Skeletal muscle satellite cell (primary cell): ENCODE results near the gene PEX14.
A peak's percentile ranks its signal among the peaks of the same experiment; 100 is the strongest.
"Not testable (repeated sequence)": the region's sequence is repeated elsewhere in the genome, so short reads cannot be mapped to it uniquely, and the experiment has no call there.

Source experiments
- H3K27me3 ChIP-seq: 2 replicates; pipeline ENCODE4 v1.7.0; 2013; ENCODE audit warnings: low read length; ENCODE audit not compliant: control insufficient read depth, insufficient read depth
- H3K36me3 ChIP-seq: 2 replicates; pipeline ENCODE4 v1.7.0; 2013; ENCODE audit warnings: mild to moderate bottlenecking, control low read depth, low read length; ENCODE audit not compliant: insufficient read depth
- H3K4me1 ChIP-seq: 2 replicates; pipeline ENCODE4 v1.7.0; 2013; ENCODE audit warnings: low read length; ENCODE audit not compliant: control insufficient read depth, insufficient read depth
- H3K4me2 ChIP-seq: 2 replicates; pipeline ENCODE4 v1.7.0; 2013; ENCODE audit warnings: mild to moderate bottlenecking, low read length
- H3K4me3 ChIP-seq: 2 replicates; pipeline ENCODE4 v1.7.0; 2013; ENCODE audit warnings: low read length
- H3K9ac ChIP-seq: 2 replicates; pipeline ENCODE4 v1.7.0; 2013; ENCODE audit warnings: mild to moderate bottlenecking, low read depth, low read length, moderate library complexity
- H3K9me3 ChIP-seq: replicated peaks from 2 replicates; pipeline ENCODE4 v1.7.0; 2013; ENCODE audit warnings: mild to moderate bottlenecking, control low read depth, low read length

The PEX14 gene

DNA sequence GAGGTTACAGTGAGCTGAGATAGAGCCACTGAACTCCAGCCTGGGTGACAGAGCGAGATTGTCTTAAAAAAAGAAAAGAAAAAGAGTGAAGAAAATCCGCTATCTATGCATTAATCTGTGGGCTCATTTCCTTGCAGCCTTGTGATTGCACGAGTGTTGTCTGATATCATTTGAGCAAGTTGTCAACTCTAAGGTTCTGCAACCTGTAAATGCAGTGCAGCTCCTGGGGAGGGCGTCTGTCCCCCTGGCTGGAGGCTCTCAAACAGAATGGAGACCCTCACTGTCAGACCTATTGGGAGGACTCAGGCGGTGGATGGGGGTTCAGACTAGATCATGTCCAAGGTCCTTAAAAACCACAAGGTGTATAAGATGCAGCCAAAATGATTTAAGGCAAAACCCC is 18.7 kb upstream of the PEX14 start:
- Histone ChIP-seq H3K27me3 (no peaks in the 10 kb centered on the region), H3K36me3 (peaks cover 4% of the 10 kb centered on the region), H3K9me3 (no peaks in the 10 kb centered on the region), H3K9ac (no peak overlapping the region), H3K4me2 (no peak overlapping the region), H3K4me1 (peaks cover 13% of the 10 kb centered on the region), H3K4me3 (no peak overlapping the region)

GRCh38 chr1:10456661-10457060 is 18.1 kb upstream of the PEX14 start:
- peaks cover 10% of the 10 kb centered on the region for H3K36me3 ChIP-seq
- no peaks in the 10 kb centered on the region for H3K27me3 ChIP-seq
- H3K4me3 ChIP-seq: no peak overlapping the region

GRCh38 chr1:10457462-10457861 is 17.3 kb upstream of the PEX14 start:
- H3K9me3 ChIP-seq, H3K4me2 ChIP-seq, H3K9ac ChIP-seq, H3K4me1 ChIP-seq, H3K4me3 ChIP-seq, H3K27me3 ChIP-seq: not testable (repeated sequence)
- H3K36me3 ChIP-seq: peaks cover 12% of the 10 kb centered on the region

More at GRCh38 chr1:10456661-10457060, 18.1 kb upstream of the PEX14 start:
- Histone ChIP-seq H3K9me3 (no peaks in the 10 kb centered on the region), H3K4me1 (peaks cover 9% of the 10 kb centered on the region), H3K4me2 (no peak overlapping the region), H3K9ac (no peak overlapping the region)

- no peaks in the 10 kb centered on the region for H3K9me3 ChIP-seq
- H3K4me1 ChIP-seq: peaks cover 9% of the 10 kb centered on the region
- H3K4me3 ChIP-seq: no peak overlapping the region
- no peak overlapping the region for H3K9ac ChIP-seq
- no peaks in the 10 kb centered on the region for H3K27me3 ChIP-seq
- H3K36me3 ChIP-seq: peaks cover 16% of the 10 kb centered on the region
- H3K4me2 ChIP-seq: no peak overlapping the region
Measured at GRCh38 chr1:10457875-10458274, 16.9 kb upstream of the PEX14 start.

DNA sequence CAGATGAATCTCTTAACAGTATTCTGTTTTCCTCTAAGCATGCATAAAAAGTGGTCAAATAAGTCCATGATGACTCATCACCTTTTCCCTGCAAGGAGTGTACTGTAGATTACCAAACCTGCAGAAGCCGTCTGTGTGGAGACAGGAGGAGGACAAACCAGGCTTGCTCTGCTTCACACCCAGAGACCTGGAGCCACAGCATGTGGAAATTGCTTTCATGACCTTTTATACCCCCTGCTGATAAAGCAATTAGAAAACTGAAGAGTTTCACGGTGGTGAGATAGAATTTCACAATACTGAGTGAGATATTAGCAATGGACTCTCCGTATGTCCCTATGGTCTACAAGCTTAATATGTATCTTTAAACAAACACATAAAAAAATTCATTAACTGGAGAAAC is 15.6 kb upstream of the PEX14 start:
- H3K36me3 ChIP-seq: peaks cover 22% of the 10 kb centered on the region
- H3K9me3 ChIP-seq: no peaks in the 10 kb centered on the region

DNA sequence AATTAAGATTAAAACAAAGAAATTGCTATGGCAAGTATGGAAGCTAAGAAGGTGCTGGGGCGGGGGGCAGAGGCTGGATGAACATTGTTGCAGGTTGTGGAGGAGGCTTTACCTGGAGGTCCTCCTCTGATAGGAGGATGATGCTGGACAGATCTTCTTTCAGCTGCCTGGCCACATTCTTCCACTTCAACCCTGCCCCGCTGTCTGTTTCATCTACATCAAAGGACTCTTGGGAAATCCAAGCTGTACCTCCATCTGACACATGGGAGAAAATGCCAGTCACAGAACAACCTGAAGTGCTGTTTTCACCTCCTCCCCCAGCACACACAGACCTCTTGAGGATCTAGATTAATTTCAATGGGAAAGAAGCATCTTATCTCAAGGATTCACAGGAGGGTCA is 7.7 kb upstream of the PEX14 start:
- Histone ChIP-seq H3K4me1 (peaks cover 8% of the 10 kb centered on the region), H3K4me2 (no peak overlapping the region), H3K27me3 (no peaks in the 10 kb centered on the region), H3K9me3 (no peaks in the 10 kb centered on the region), H3K4me3 (no peak overlapping the region), H3K9ac (no peak overlapping the region), H3K36me3 (peaks cover 37% of the 10 kb centered on the region)

More for the DNA sequence above, 15.6 kb upstream of the PEX14 start:
- Histone ChIP-seq H3K27me3 (no peaks in the 10 kb centered on the region), H3K4me2 (no peak overlapping the region), H3K4me3 (no peak overlapping the region), H3K9ac (no peak overlapping the region), H3K4me1 (peaks cover 9% of the 10 kb centered on the region)

DNA sequence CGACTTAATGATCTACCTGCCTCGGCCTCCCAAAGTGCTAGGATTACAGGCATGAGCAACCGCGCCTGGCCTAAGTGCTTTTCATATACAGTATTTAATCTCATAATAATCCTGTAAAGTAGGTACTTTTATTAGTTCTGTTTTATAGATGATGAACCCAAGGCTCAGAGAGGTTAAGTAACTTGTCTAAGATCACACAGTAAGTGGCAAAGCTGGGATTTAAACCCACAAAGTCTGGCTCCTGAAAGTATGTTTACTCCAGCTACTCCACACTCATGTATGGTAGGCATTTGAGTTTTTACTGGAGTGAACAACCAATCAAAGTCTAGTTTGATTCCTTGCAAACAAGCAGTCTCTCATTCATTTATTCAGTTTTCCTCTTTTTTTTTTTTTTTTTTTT is 4.7 kb upstream of the PEX14 start:
- Histone ChIP-seq H3K4me3 (no peak overlapping the region), H3K9ac (no peak overlapping the region), H3K9me3 (no peaks in the 10 kb centered on the region), H3K27me3 (no peaks in the 10 kb centered on the region), H3K36me3 (peaks cover 22% of the 10 kb centered on the region), H3K4me2 (no peak overlapping the region), H3K4me1 (peaks cover 11% of the 10 kb centered on the region)

- H3K9me3 ChIP-seq: no peaks in the 10 kb centered on the region
- H3K9ac ChIP-seq: peak overlapping the region; percentile 80
- peak overlapping the region; percentile 99 for H3K4me2 ChIP-seq
- no peaks in the 10 kb centered on the region for H3K27me3 ChIP-seq
- peaks cover 18% of the 10 kb centered on the region for H3K4me1 ChIP-seq
- peak overlapping the region; percentile 87 for H3K4me3 ChIP-seq
- peaks cover 15% of the 10 kb centered on the region for H3K36me3 ChIP-seq
Measured at GRCh38 chr1:10471411-10472219, 3.1 kb upstream of the PEX14 start.

DNA sequence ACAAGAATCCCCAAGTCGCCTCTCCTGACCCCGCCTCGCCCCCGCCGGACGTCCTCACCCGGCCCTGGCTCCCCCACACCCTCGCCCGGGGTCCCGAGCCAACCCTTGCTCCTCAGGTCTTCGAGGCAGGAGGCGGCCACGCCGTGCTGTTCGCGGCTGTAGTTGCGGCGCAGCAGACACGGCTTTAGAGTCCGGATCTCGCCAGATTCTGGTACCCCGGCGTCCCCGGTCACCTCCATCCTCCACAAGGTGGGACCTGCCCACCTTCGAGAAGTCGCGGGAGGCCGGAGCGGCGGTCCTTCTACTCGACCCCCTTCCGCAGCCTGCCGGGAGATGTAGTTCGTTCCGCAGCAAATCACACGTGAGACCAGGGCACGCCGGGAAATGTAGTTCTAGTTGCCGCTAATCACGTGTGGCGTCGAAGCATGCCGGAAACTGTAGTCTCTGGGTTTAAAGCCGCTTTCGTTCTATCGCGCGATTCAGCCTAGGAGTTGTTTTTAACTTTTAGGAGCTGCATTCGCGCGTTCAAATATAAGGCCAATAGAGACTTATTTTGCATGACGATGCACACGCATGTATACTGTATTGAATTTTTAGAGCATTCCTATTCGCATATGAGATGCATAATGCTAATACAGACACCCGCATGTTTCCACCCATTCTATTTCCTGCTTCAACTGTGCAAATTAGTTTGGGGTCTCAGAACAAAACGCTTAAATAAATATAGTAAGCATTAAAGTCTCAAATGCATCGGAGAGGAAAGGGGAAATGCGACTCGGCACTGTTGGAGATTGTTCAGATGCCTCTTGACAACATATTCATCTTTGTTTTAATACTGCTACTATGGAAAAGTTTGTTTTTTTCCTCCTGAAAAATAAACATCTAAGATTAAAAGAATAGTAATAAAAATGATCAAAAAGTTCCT is 2.3 kb upstream of the PEX14 start, which contains the start of gene DFFA:
DFFA (minus strand) TSS at position 310 of the 925 bp plus-strand sequence; CDS start at position 239, 71 bp downstream.
- no peaks in the 10 kb centered on the region for H3K27me3 ChIP-seq
- peaks cover 15% of the 10 kb centered on the region for H3K36me3 ChIP-seq
- peak within 1 kb of the TSS; percentile 99 for H3K4me2 ChIP-seq
- H3K9ac ChIP-seq: peak within 1 kb of the TSS; percentile 80
- no peaks in the 10 kb centered on the region for H3K9me3 ChIP-seq
- H3K4me3 ChIP-seq: peak within 1 kb of the TSS; percentile 87
- peaks cover 18% of the 10 kb centered on the region for H3K4me1 ChIP-seq

DNA sequence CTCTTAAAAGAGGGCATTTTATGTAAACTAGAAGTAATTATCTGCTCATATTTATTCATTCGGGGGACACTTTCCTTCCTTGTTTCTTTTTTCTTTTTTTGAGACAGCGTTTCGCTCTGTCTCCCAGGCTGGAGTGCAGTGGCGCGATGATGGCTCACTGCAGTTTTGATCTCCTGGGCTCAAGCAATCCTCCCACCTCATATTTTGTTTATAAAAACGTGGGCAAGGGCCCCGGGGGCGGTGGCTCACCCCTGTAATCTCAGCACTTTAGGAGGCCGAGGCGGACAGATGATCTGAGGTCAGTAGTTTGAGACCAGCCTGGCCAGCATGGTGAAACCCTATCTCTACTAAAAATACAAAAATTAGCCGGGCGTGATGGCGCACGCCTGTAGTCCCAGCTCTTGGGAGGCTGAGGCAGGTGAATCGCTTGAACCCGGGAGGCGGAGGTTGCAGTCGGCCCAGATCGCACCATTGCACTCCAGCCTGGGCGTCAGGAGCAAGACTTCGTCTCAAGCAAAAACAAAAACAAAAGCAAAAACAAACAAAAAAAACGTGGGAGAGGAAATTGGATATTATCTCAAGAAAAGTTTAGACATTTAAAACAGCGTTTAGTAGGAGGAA is 1.5 kb upstream of the PEX14 start:
- Histone ChIP-seq H3K4me1 (peaks cover 18% of the 10 kb centered on the region), H3K9me3 (no peaks in the 10 kb centered on the region), H3K36me3 (peaks cover 8% of the 10 kb centered on the region), H3K27me3 (no peaks in the 10 kb centered on the region), H3K9ac (no peak overlapping the region), H3K4me3 (peak overlapping the region; percentile 87), H3K4me2 (peak overlapping the region; percentile 99)

DNA sequence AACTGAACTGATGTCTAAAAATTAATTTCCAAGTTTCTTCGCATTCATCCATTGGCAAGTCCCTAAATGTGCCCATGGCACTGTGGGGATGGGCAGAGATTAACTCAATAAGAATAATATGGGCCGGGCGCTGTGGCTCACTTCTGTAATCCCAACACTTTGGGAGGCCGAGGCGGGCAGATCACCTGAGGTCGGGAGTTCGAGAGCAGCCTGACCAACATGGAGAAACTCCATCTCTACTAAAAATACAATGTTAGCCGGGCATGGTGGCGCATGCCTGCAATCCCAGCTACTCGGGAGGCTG is 489 bp upstream of the PEX14 start:
- Histone ChIP-seq H3K4me1 (peaks cover 18% of the 10 kb centered on the region), H3K9ac (peak overlapping the region; percentile 83), H3K4me2 (peak overlapping the region; percentile 91), H3K4me3 (peak overlapping the region; percentile 97)
- not testable (repeated sequence) for H3K9me3 ChIP-seq, H3K36me3 ChIP-seq, H3K27me3 ChIP-seq
